Activated T-cell treated with anti-CD3 and anti-CD28 coated beads for 24 hours (primary cell): ENCODE results near the gene DLG1.

Experiments used
- DNase-seq: peaks from one replicate; pipeline ENCODE4 v3.0.0-alpha.2; 2020; ENCODE audit warnings: low read depth

Gene DLG1

GRCh38 chr3:196995646-196996355, 302.6 kb downstream of the DLG1 start:
- DNase-seq = no peak

- no peak for DNase-seq
Measured at GRCh38 chr3:196995027-196995426, 303.4 kb downstream of the DLG1 start.

- DNase-seq = no peak
Measured at GRCh38 chr3:196994056-196994455, 304.4 kb downstream of the DLG1 start.
